ENCODE results near the gene CXCL5.
"Not testable (repeated sequence)": the region's sequence is repeated elsewhere in the genome, so short reads cannot be mapped to it uniquely, and the experiment has no call there.

Gene CXCL5

DNA sequence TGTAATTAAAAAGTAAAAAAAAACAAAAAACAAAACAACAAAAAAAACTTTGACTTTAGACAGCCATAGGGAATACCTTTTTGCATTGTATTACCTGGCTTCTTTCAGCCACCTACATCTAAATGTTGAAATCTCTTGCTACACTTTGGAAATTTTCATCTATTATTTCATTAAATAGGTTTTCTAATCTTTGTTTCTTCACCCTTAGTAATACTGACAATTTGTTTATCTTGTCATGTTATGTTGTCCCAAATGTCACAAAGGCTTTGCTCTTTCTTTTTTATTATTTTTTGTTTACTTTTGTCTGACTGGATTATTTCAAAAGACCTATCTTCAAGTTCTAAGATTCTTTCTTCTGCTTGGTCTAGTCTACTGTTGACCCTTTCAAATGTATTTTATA is 24.1 kb downstream of the CXCL5 start:
- DNase-seq (ENCODE audit: low read depth in 2 of 3, low spot score in 1 of 3) = no peak

DNA sequence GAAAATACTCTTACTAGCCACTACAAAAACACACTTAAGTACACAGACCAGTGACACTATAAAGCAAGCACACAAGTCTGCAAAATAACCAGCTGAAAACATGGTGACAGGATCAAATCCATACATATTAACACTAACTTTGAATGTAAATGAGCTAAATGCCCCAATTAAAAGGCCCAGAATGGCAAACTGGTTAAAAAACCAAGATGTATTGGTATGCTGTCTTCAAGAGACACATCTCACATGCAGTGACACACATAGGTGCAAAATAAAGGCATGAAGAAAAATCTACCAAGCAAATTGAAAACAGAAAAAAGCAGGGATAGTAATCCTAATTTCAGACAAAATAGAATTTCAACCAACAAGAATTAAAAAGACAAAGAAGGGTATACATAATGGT is 27.5 kb downstream of the CXCL5 start:
- no peak for DNase-seq (ENCODE audit: low read depth in 2 of 3, low spot score in 1 of 3)

DNA sequence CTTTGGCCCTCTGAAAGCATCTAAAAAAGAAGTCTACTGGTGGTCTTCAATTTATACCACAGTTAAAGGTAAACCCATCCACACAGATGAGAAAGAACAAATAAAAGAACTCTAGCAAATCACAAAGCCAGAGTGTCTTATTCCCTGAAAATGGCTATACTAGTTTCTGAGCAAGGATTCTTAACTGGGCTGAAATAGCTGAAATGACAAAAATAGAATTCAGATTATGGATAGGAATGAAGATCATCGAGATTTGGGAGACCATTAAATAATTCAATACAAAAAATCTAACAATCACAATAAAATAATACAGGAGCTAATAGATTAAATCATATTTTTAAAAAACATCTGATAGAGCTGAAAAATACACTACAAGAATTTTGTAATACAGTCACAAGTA is 28.5 kb downstream of the CXCL5 start:
- DNase-seq (ENCODE audit: low read depth in 2 of 3, low spot score in 1 of 3) = no peak

DNA sequence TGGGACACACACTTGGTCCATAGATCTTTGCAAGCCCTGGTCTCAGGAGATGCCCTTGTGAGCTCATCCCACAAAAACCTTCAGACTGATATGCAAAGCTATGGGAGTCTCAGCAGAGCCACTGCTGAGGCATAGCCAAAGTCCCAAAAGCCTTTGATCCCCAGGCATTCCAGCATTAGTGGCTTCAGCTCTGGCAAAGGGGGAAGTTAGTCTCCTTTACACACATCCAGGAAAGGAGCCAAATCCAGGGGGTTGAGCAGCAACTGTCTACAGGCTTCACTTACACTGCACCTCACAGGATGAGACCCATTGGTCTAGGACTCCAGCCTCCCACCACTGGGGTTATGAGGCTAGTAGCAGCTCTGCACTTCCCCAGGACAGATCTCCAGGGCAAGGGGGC is 30.6 kb downstream of the CXCL5 start:
- DNase-seq (ENCODE audit: low read depth in 2 of 3, low spot score in 1 of 3) = no peak

DNA sequence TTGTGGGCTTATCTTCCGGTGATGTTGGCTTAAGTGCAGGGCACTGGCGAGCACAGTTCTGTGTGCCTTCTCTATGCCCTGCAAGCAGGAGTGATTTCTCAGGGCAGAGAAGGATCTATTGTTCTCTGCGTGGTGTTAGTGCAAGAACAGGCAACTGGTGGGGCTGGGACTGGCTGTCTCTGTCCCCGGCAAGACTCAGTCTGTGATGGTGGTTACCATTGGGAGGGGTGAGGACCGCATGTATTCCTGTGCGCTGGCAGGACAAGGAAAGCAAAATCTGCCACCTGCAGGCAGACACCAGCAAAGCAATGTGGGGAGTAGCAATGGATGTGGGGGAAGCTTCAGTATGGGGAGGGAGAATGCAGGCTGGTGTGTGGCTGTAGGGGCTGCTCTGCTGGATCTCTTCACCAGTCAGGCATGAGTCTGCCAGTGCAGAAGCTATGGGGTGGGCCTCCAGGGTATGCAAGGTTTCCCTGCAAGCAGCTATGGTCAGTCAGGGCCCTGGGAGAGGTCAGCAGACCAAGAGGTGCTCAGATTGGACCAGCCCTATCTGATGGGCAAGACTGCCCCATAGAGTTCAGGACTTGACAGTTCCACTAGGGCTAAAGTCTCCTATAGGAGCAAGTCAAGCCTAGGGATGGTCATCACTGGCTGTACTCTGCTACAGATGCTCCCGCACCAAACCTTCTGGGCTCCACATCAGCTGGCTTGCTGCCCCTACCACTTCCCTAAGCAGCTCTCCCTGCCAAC is 33.4 kb downstream of the CXCL5 start:
- DNase-seq (ENCODE audit: low read depth in 2 of 3, low spot score in 1 of 3) = no peak

DNA sequence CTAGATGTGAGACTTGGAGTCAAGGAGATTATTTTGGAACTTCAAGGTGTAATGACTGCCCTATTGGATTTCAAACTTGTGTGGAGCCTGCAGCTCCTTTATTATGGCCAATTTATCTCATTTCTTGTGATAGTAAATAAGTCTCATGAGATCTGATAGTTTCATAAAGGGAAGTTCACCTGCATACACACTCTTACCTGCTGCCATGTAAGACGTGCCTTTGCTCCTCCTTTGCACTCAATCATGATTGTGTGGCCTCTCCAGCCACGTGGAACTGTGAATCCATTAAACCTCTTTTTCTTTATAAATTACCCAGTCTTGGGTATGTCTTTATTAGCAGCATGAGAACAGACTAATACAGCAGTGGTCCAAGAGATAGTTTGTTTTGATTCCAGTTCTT is 35.8 kb downstream of the CXCL5 start:
- no peak for DNase-seq (ENCODE audit: low read depth in 2 of 3, low spot score in 1 of 3)

DNA sequence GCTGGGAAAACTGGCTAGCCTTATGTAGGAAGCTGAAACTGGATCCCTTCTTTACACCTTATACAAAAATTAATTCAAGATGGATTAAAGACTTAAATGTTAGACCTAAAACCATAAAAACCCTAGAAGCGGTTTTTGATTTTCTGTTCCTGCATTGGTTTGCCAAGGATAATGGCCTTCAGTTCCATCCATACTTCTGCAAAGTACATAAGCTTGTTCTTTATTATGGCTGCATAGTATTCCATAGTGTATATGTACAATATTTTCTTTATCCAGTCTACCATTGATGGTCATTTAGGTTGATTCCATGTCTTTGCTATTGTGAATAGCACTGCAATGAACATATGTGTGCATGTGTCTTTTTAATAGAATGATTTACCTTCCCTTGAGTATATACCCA is 39.4 kb downstream of the CXCL5 start:
- DNase-seq (ENCODE audit: low read depth in 2 of 3, low spot score in 1 of 3) = not testable (repeated sequence)

DNA sequence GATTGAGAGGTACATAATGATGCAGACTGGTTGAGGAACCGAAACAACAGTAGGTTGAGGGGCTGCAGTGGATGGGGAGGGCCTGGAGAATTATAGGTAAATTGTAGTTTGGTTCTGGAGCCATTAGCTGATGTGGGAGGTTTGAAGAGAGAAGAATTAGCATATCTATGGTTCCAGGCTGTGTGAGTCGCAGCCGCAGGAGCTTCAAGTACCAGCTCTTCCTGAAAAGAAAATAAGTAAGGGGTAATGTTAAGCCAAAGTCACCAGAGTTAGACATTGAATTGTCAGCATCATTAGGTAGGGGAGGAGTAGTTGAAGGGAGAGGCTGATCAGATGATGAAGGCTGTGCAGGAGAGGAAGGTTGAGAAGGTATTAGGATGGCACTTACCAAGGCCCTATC is 46.1 kb downstream of the CXCL5 start:
- DNase-seq (ENCODE audit: low read depth in 2 of 3, low spot score in 1 of 3) = no peak

DNA sequence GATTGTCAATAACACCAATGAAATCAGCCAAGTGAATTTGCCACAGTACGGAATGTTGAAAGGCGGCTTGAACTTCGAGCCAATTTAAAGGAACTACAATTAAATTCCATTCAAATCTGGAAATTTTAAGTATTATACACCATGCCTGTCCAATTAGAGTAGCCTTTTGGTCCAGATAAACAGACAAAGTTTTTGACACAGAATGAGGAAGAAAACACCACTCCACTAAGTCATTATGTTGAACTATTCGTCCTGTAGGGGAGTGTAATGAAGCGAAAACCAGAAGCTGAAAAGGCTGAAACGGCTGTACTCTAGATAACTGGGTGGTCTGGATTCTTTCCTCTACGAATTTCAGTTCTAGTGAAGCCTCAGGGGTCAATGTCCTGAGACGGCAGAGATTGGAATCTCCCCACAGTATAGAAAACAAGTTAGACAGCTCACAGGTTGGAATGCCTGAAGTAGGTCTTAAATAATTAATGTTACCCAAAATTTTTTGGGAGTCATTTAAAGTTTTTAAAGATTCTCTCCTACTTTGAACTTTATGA is 48.0 kb downstream of the CXCL5 start:
- DNase-seq (ENCODE audit: low read depth in 2 of 3, low spot score in 1 of 3) = not testable (repeated sequence)

DNA sequence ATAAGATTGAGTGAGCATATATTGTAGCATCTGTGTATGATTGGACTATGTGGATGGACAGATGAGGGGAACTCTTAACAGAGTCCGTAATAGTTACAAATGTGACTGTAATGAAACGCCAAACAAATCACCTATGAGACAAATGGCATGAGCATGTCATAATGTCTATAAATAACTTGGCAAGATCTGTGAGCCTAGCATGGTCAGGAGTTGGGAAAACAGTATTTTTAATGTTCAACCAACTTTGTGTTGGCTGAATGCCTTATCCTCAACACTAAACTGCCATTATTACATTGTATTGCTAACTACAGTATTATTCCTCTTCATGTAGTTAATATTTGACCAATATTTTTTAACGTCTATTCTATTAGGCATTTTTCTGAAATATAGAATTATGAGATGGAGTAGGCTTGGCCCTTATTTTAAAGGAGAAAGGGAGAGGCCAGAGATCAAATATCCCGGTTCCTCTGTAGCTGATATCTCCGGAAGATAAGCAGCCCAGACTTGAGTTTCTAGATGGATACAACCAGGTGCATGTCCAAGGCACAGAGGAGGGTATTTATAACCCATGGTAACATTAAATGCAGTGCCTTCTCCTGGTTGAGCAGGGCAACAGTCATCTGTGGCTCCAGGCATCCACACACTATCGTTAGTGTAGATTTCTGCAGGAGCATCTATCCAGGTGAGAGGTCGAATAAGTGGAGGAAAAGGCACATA is 49.3 kb downstream of the CXCL5 start:
- no peak for DNase-seq (ENCODE audit: low read depth in 2 of 3, low spot score in 1 of 3)

DNA sequence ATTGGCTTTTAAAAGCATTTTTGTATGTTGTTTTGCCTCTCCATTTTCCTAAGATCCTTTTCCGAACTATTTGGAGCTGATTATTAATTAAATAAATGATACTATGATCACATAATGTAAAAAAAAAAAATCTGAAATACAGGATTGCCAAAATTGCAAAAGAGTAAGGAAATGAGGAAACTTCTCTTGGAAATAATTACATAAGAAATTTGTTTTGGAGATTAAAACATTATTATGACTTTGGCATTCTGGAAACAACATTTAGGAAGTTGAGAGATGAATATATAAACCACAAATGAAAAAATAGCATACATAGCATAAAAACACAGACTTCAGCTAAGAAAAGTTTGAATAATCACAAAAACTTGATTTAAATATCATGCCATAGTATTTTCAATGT is 50.2 kb downstream of the CXCL5 start:
- no peak for DNase-seq (ENCODE audit: low read depth in 2 of 3, low spot score in 1 of 3)

DNA sequence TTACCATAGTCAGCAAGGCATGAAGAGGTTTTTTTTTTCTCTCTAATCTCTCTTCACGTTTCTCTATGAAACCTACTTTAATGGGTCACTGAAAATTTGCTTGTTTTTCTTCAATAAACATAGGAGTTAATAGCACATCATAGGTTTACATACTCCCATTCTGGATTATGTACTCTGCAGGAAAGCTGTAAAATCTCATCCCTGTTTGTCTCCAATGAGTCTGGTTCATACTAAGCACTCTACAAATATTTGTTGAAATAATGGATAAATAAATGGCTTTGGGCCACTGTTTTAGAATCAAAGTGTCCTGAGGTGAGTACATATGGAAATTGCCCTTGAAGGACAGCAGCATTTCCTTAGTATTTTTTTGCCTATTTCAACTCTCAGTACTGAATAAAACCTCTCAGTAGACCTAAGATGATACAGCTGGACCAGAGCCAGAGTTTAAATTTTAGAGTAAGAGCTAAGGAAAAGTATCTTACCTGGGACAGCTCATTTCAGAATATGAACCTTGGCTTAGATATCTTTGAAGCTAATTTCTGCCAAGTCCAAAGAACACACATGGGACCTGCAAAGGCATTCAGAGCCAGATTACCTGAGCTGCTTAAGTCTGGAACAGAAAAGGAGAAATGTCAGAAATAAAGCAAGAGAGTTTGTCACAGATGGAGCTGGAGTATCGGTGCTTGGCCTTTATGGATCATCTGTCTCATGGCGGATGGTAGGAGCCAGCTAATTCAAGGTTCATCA is 51.1 kb downstream of the CXCL5 start:
- DNase-seq (ENCODE audit: low read depth in 2 of 3, low spot score in 1 of 3) = no peak

DNA sequence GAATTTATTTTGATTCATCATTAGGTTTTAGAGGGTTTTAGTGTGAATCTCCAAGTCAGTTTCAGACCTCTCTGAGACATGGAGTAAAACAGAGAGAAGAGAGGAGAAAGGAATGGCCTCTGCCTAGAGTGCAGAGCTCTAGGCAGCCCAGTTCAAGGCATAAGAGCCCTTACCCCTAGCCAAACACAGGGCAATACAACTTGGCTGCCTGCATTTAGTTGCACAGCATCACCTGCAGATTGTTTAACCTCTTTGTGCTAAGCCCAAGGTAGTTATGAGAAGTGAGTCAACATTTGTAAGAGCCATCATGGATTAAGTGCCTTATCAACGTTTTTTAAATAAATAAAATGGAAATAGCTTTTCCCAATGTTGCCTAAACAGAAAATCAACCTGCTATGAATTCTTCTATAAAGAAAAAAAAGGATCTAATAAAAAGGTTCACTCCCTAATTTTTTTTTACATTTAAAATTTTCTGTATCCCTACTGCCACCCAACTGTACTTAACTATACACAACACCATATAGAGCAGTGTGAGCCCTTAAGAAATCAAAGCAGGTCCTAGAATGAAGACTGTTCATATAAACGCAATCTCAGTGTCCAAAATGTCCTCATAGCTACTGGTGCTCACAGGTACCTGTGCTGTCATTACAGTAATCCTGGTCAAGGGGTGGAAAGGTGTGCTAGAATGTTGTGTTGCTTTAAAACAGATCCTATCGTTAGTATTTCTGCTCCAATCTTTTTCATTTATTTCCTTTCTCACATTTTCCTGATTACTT is 52.6 kb downstream of the CXCL5 start:
- no peak for DNase-seq (ENCODE audit: low read depth in 2 of 3, low spot score in 1 of 3)
